ENCODE data around the gene AP2A2.

DNA sequence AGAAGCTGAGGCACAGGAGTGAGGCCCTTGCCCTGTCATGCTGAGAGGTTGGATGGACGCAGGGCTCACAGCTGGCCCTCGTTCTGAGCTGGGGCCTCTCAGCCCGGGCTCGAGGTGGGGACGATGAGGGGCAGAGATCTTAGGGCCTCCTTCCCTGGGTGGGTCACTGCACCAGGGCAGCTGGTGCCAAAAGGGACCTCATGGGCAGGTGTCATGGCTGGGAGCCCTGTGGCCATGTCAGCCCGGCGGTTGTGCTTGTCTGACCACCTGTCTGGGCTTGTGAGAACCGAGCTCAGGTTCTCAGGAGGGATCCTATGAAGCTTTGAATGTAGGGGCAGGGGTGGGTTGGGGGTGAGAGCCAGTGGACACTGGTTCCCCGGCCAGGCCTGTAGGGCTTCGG lies 112.7 kb downstream of the AP2A2 start:
- TF ChIP-seq EP300 (IDR thresholded peaks at IDR 0.05) (no peak), POLR2A (IDR thresholded peaks at IDR 0.05) (no peak), POLR2AphosphoS5 (IDR thresholded peaks at IDR 0.05) (no peak)
- TF ChIP-seq, protein P1, sequence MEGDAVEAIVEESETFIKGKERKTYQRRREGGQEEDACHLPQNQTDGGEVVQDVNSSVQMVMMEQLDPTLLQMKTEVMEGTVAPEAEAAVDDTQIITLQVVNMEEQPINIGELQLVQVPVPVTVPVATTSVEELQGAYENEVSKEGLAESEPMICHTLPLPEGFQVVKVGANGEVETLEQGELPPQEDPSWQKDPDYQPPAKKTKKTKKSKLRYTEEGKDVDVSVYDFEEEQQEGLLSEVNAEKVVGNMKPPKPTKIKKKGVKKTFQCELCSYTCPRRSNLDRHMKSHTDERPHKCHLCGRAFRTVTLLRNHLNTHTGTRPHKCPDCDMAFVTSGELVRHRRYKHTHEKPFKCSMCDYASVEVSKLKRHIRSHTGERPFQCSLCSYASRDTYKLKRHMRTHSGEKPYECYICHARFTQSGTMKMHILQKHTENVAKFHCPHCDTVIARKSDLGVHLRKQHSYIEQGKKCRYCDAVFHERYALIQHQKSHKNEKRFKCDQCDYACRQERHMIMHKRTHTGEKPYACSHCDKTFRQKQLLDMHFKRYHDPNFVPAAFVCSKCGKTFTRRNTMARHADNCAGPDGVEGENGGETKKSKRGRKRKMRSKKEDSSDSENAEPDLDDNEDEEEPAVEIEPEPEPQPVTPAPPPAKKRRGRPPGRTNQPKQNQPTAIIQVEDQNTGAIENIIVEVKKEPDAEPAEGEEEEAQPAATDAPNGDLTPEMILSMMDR (IDR thresholded peaks at IDR 0.05), result no peak
